COLO668 (cell line): ENCODE results near the gene PFKP.
"Not testable (repeated sequence)": the region's sequence is repeated elsewhere in the genome, so short reads cannot be mapped to it uniquely, and the experiment has no call there.

Experiments used
- DNase-seq: peaks from one replicate; lab custom pipeline; 2025; ENCODE audit not compliant: unreplicated experiment; lab: John Stamatoyannopoulos, UW

The PFKP gene

GRCh38 chr10:3046981-3047547 is 20.3 kb upstream of the PFKP start:
- DNase-seq = peak; percentile 14

- DNase-seq = no peak
These were observed 19.8 kb upstream of the PFKP start for GRCh38 chr10:3047596-3047995.

GRCh38 chr10:3048119-3049019 is 19.0 kb upstream of the PFKP start:
- no peak for DNase-seq

- no peak for DNase-seq
These were observed 15.7 kb upstream of the PFKP start for GRCh38 chr10:3051692-3052091.

GRCh38 chr10:3053155-3053554 is 14.2 kb upstream of the PFKP start:
- DNase-seq = no peak

- DNase-seq = no peak
These were observed 13.0 kb upstream of the PFKP start for GRCh38 chr10:3054183-3054850.

GRCh38 chr10:3054851-3055199 is 12.5 kb upstream of the PFKP start:
- no peak for DNase-seq

GRCh38 chr10:3056280-3057037 is 10.9 kb upstream of the PFKP start:
- no peak for DNase-seq

GRCh38 chr10:3057946-3058345 is 9.4 kb upstream of the PFKP start:
- no peak for DNase-seq

- no peak for DNase-seq
These were observed 7.4 kb upstream of the PFKP start for GRCh38 chr10:3059974-3060373.

GRCh38 chr10:3060481-3060889 is 6.9 kb upstream of the PFKP start:
- DNase-seq = no peak

GRCh38 chr10:3061323-3061898 is 5.9 kb upstream of the PFKP start:
- not testable (repeated sequence) for DNase-seq

GRCh38 chr10:3062502-3063186 is 4.7 kb upstream of the PFKP start:
- DNase-seq = no peak

- no peak for DNase-seq
These were observed 2.9 kb upstream of the PFKP start for GRCh38 chr10:3064423-3064822.

GRCh38 chr10:3065622-3066021 is 1.7 kb upstream of the PFKP start:
- DNase-seq = no peak

GRCh38 chr10:3066317-3067117 is 831 bp upstream of the PFKP start:
- peak; percentile 9 for DNase-seq

- peak; percentile 34 for DNase-seq
These were observed 471 bp downstream of the PFKP start for GRCh38 chr10:3067859-3068179.

- DNase-seq = peak; percentile 65
These were observed 1.0 kb downstream of the PFKP start for GRCh38 chr10:3068201-3068967.
